NCI-H2081 treated with DMSO at 0.1 percent for 48 hours (cell line): ENCODE measurements around the gene LEF1.

Source experiments
- DNase-seq: peaks from one replicate; lab custom pipeline; 2025; lab: John Stamatoyannopoulos, UW

Gene LEF1

DNA sequence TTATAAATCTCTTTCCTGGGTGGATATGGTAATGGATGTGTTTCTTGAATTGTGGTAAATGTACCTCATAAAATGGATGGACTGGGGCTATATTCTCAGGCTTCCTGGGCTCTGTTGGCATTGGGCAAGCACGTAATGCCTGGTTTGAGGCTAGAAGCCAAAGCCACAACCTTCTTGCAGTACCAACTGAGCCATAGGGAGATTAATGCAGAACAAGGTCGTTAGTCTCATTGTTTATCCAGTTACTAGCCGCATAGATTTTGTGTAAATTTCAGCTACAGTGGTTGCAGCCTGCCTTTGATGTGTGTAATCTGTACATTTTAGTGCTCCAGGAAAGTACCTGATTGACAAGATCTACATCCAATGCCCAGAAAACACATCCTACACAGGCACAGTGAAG lies 7.2 kb upstream of the LEF1 start:
- no peak for DNase-seq

DNA sequence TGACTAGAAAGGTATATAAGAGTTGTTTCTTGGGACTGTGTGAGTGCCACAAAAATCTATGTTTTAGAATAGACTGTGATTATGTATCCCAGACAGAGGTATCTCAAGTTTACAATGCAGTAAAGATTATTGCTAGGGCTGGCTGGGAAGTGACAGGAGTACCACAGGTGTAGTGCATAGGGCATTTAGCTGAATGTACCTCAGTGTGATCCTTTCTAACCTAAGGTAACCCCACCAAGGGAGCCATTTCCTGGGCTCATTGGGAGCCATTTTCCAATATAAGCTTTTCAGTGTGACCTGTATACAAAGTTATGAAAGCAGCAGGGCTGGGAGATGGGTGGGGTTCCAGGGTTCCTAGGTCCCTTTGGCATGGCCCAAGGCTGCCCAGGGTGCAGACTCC lies 6.1 kb upstream of the LEF1 start:
- DNase-seq = no peak

DNA sequence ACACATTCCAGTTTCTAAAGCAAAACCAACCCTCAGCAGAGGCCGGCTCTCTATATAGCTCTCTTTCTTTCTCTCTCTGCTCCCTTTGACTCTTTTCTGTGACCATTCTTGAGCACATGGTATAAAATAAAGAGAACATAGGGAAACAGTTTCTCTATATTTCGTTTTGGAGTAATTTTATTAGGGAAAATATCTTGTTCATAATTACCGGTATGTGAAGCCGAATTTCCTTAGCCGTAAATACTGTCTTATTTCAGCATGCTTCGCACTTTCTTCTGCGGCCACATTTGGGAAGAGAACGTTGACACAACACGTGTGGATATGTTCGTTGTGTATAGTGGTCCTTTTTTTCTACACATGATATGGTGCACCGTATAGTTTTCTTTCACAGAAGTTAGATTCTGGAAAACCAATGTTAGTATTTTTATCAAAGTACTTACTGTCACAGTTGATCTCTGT lies 4.9 kb upstream of the LEF1 start:
- no peak for DNase-seq

DNA sequence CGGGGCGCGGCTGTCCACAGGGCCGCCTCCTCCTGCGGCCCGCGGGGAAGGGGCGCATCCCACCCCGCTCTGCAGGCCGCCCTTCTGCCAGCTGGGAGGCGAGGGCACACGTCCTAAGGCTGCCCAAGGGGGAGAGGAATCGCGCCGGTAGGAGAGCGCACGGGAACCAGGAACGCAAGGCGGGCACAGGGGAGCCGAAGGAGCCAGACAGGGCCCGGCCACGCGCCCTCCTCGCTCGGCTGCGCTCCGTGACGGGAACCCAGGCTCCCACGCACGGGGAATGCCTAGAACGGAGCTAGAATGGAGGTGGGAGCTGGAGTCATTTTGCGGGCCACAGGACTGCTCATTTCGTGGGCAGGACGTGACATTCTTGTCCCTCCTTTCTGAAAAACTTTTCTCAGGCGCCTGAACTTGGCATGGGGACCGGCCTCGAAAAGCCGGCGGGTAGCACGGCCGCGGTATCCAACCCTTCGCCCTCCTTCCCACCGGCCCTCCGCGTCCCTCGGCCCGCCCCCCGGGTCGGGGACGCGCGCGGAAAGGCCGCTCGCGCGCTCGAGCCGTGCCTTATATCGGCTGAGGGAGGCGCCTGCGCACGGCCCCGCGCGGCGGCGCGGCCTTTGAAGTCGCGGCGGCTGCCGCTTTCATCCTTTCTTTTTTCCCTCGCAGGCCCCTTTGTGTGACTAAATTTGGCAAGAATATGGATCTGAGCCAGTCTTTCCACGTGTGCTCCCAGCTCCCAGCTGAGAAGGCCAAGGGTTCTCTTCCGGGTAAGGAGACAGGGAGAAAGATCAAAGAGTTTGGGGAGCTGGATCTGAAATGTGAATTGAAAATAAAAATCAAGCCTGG lies 4.2 kb upstream of the LEF1 start:
- DNase-seq = peak; percentile 45

DNA sequence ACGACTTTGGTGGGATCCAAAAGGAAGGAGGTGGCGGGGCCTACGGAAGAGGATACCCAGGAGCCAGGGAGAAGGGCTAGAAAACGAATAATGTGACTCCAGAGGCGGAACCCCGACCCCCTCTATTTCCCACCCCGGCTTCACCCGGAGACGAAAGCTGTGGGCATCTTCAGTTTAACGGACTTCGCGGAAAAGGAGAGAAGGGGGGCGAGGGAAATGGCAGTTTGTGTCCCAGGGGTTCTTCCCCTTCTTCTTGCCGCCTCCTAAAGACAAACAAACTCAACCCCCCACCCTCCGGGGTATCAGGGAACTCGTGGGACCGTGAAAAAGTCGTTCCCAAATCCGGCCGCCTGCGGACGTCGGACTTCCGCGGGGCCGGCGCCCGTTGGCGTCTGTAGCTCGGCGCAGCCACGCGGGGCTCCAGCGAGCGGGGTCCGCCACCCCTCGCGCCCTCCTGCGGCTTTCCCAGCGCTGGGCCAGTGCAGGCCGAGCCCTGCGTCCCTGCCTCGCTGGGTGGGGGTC lies 3.6 kb upstream of the LEF1 start:
- DNase-seq = no peak

DNA sequence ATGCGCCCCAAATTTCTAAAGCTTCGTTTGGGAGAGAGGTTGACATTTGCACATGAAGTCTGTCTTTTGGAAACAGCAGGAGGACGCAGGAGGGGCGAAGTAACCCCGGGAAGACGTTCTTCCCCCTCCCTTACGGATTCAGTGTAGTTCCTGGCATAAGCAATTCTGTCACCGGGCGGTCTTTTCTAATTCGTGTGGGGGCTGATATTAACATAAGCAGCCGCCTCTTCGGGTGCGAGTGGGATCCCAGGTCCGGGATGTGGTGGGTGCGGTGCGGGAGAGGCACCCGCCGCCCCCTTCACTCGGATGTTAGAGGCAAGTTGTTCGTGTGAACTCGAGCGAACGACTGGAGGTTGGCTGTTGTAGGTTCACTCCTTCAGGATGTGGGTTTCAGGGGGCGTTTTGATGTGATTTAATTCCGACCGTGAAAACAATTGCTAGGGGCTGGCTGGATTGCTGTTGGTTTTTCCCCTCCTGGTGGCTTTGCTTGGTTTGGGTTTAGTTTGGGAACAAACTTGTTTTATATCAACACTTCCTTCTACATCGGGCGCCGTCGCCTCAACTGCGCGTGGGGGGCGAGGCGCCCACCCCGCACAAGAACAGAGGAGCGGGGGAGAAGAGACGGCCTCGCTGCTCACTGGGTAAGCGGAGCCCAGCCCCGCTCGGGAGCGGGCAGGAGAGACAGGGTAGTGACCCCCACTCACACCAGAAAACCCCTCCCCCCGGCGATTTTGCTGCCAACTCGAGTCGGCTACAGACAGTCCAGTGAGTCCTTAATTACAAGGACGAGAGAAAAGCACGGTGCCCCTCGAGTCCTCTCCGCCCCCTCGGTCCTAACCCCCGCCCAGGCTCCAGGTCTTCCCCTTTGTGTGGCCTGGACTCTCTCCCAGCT lies 2.9 kb upstream of the LEF1 start:
- DNase-seq = no peak

DNA sequence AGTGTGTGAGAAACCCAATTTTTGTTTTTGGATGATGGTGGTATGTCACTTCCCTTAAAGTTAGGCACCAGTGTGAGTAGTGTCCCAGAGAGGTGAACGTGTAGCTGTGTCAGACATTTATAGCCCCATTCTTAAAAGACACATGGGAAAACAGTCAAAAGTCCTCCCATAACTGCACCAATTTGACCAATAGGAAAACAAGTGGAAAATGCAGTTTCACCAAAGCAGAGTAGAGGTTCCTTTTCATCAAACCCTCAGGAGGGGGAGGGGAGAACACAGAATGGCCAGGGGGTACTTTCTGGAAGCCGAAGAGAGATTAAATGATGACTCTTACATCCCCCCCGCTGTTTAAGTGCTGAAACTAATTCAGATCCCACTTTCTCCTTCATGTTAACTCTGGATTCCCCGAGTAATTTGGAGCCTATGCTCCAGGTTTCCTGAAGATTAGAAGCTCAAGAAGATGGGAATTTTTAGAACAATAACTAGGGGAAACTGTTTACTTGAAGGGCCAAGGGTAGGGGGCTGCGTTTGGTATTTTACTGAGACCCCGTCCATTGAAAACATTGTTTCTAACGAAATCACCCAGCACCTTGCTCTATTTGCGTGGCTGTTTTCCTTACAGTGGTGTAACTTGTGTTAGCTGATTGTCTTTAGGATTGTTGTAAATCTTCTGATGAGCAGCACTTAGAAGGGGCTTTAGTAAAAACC lies 2.1 kb upstream of the LEF1 start:
- DNase-seq = no peak

DNA sequence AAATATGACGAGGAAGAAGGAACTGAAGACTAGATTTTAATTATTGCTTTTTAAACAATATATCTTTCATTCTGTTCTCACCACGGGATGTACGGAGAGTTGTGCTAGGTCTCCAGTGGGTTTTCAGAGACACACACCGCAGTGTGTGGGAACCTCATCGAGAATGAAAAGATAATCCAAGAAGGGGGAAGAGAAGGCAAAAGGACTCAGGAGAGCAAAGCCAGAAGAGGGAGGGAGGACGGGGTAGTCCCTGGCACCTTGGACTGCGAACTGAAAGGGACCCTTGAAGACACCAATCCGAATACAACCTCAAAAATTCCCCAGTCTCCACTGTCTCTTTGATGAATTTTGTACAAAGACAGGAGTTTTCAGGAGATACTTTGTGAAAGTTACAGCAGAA lies 932 bp upstream of the LEF1 start:
- no peak for DNase-seq

DNA sequence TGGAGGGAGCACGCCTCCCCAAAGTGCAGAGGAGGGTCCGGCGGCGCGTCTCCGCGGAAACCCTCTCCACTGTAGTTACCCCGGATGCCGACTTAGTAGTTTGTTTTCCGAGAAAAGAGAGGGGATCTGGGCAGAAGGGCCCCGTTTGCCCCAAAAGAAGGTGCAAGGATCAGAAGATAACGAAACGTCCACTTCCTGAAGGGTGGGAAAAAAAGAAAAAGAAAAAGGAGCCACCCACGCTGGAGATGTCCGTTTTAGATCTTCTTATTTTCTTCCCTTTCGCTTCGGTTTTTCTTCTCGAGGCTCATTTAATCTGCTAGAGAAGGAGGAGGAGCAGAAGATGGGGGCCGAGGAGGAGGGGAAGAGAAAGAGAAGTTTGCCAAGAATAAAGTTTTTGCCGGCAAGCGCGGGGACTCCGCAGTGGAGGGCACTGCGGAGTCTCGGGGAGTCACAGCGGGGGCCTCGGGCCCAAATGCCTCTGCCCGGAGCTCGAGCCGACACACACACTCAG lies 517 bp downstream of the LEF1 start:
- DNase-seq = no peak

DNA sequence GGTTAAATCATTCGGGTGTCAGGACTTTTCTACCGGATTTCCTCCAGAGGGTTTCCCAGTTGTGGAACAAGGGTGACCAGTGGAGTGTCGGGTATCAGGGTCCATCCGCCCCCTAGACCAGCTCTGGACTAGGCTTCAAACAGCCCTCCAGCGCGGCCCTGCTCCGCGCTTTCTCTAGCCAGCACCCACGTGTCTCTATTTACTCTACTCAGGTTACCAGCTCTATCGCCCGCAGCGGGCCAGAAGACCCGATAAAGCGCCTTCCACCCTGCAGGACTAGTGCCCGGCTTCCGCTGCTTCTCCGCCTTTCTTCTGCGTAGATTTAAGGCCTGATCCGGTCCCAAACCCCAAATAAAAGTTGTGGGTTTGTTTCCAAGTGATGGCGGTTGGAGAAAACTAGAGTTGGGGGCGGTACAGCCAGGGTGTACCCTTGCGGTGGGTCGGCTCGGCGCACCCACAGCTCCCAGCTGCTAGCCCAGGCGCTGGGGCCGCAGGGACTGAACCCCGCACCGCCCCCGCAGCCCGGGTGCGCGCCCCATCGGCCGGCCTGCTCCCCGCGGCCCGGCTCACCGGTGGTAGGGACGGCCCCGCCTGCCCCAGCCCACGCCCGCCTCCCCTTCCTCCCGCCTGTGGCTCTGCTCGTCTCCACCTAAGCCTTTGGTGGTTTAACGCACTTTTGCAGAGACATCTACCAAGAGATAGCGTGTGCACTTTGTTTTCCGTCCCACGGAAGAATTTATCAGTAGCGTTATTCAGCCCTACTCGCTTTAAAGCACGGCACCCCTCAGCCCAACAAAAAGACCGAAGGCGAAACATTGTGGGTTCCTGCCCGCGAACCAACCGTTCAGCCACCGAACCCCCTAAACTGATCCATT lies 2.1 kb downstream of the LEF1 start:
- no peak for DNase-seq

DNA sequence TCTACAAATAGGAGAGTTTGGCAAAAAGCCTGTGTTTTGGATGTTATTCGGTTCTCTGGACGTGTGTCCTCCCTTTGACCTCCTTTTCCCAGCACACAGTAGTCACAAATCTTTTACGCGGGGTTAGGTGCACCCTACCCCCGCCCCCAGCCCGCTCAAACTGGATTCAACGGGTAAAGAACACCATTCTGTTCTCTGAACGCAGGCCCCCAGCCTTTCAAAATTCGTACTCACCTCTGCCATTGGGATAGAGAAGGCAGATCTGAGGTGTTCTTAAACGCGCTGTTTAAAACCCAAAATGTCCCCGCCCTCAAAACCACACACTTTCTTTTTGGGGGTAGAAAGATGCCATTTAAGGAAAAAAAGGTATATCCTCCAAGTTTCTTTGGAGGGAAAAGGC lies 2.7 kb downstream of the LEF1 start:
- no peak for DNase-seq

DNA sequence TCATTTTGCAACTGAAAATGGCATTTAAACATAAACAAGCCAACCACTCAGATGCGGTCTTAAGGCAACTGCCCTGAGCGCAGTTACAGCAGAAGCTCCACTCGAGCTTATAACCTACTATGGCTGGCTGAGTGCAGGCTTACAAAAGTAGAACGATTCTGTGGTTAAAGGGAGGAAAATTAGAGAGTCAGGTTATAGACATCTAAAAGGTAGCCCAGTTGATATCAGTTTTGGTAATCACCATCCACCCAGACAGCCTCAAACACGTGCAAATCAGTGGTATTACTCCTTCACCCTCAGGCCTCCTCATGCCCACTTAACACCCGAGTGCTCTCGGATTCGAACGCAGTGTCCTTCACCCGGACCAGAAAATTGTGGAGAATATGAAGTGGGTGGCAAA lies 3.1 kb downstream of the LEF1 start:
- DNase-seq = no peak

DNA sequence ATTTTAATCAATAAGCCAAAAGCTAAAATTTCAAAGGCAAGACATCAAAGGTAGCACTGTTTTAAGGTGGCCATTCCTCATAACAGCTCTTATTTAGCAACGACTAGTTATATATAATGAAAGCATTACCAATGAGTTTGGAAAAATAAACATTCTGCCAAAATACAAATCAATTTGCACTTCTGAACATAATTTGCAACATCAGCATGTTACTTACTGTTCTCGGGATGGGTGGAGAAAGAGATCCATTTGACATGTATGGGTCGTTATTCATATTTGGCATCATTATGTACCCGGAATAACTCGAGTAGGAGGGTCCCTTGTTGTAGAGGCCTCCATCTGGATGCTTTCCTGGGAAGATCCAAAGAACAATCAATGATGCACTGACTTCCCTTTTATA lies 5.4 kb downstream of the LEF1 start:
- DNase-seq = no peak

DNA sequence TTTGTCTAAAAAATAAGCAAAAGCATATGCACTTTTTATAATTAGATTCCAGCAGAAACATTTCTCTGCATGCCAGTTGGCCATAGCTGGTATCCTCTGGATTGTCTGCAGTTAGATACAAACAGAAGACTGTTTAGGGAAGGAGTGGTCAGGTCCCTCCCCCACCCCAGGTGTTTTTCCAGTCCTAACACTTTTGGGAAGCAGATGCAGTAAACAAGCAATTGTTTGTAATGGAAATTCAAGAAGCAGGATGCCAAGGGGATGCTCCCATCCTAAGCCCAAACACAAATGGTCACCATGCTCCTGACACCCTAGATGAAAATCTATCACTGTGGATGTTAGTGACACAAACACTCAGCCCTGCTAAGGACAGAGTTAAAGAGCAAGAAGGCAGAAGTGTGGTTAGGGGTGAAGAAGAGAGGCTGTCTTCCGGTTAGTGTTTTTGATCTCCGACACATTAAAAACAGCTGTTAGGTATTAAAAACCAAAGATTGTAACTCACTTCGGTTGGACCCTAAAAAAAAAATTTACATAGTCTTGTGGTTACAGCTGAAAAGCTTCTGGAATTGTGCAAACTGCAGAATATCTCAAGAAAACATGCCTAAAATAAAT lies 7.9 kb downstream of the LEF1 start:
- DNase-seq = no peak

DNA sequence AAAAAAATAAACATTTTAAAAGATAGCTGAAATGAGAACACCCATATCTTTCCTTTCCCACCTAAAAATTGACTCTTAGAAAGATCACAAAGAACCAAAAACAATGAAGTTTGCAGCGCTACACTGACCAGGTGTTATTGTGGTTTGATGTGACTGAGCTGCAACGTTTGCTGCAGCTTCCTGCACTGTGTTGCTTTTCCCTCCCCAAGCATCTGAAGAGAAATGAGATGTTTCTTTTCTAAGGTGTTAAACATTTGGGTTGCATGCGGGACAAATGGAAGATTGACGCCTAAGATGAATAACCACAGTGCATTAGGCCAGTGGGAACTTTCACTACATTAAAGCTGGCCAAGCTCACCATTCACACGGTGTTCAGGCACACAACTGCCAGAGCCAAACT lies 8.9 kb downstream of the LEF1 start:
- no peak for DNase-seq

DNA sequence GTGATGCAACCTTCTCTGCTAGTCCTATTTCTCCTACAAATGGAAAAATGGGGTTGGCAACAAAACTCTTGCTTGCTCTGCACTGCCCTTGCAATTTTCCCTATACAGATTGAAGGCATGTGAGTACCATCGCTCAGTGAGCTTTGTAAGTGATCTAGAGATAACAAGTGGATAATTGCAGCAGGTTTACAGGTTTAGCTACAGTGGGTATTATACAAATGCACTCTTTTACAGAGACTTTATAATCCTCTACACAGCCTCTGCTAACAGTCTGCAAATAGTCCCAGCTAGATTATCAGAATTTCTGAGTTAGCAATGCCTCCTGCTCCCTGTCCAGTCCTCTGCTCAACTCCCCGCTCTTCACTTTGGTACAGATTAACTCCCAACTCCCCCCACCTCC lies 11.1 kb downstream of the LEF1 start:
- no peak for DNase-seq

DNA sequence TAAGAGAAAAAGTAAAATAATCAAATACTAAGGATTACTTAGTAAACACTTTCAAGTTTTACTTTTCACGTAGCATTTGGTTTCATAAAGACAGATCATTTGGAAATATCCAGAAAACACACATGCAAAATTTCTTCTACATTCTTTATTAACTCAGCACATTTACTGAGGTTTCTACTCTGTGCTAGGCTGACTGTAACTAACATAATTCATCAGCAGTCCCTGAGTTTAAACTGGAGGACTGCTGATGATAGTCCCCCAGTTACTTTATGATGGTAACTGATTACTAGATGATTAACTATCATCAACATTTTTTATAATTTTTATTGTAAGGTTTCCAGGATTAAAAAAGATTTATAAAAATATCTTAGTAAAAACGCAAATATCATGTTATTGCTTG lies 12.3 kb downstream of the LEF1 start:
- DNase-seq = no peak

DNA sequence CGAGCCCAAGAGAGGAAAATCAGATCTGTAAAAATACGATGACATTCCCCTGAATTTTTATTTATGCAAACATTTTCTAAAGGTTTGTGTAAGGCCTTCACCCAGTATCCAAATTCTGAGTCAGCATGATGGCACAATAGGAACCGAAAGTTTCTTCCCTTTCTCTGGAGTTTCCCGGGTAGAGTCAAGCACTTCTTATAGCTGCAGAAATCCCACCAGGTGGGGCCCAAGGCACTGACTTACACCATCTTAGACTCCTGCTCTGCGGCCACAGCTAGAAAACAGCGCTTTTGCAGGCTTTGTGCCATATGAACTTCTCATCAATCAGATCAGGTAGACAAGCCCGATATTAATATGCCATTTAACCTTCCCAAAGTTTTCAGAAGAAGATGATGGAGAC lies 13.4 kb downstream of the LEF1 start:
- DNase-seq = no peak

DNA sequence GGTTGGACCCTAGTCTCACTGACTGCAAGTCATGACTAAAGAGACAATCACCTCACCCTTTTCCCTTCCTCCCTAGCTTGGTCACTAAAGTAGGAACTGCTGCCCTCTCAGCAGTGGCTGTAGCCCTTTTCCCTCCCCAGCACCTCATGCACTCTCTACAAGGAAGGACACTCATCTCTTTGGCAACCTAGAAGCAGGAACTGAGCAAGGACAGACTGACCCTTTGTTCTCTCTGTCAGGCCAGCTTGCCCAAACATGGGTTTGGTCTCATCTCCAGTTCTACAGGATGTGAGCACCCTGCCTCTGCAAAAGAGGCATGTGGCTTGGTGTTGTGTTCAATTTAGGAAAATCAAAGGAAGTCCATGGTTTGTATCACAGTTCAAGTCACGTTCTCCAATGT lies 15.8 kb downstream of the LEF1 start:
- DNase-seq = no peak

DNA sequence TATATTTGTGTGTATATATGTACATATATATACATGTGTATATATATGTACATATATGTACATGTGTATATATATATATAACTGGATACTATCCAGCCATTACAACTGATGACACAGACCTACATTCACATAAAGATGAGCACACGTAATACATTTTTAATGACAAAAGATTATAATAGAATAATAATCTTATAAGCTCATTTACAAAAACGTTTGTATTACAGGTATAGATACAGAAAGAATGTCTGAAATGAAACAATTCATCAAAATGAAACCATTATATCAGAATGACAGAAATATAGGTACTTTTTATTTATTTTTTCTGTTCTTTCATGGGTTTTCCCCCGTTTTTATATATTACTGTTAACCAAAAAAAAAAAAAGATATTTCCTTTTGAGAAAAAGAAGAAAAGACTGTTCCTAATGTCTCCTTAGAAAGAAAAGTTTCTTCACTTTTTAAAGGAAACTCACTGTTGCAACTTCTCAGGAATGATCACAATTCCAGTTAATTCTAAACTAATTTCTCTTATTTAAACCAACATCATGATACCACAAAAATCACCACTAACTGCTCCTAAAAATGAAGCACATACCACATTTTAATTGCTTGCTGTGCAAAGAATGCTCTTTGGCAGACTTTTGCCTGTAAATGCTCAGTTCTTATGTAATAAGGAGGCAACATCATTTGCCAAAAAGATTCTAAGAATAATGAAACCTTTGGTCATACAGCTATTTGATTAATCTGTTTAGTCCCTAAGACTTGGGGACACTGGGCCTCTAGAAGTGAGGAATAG lies 18.9 kb downstream of the LEF1 start:
- no peak for DNase-seq
